A549 (cell line): Measurements from ENCODE around the gene PPIP5K1.

Experiments used
- CTCF ChIP-seq: fragments of >200 bp; sonication (Bioruptor Twin); formaldehyde crosslinking; IDR thresholded peaks from 3 replicates; pipeline ENCODE4 v1.5.1; 2016
- EP300 ChIP-seq, 2 experiments: fragments of >200 bp; sonication (Bioruptor Twin); formaldehyde crosslinking; IDR thresholded peaks; 2 replicates in 1 of 2; 3 replicates in 1 of 2; pipeline ENCODE4 v1.6.1; 2016 to 2017
- HDAC2 ChIP-seq: fragments of 200-600 bp; sonication (generic); IDR thresholded peaks from 2 replicates; pipeline ENCODE4 v1.6.1; 2016
- HEYL ChIP-seq: fragments of 250-450 bp; sonication (Bioruptor Pico); IDR thresholded peaks from 2 replicates; pipeline ENCODE4 v1.8.0; 2021; ENCODE audit warnings: mild to moderate bottlenecking, moderate library complexity
- HOXA7 ChIP-seq: fragments of 250-450 bp; sonication (Bioruptor Pico); IDR thresholded peaks from 2 replicates; pipeline ENCODE4 v1.5.0; 2020; ENCODE audit warnings: mild to moderate bottlenecking, moderate library complexity
- JUN ChIP-seq, 2 experiments: fragments of >200 bp; sonication (Bioruptor Twin); formaldehyde crosslinking; IDR thresholded peaks; 2 replicates in 1 of 2; 3 replicates in 1 of 2; pipeline ENCODE4 v1.6.1; 2016 to 2017
- KDM1A ChIP-seq: fragments of 200-600 bp; sonication (generic); IDR thresholded peaks from 2 replicates; pipeline ENCODE4 v1.6.1; 2016; ENCODE audit warnings: low read depth, mild to moderate bottlenecking
- POLR2A ChIP-seq: IDR thresholded peaks from 2 replicates; pipeline ENCODE4 v1.6.1; 2012; ENCODE audit warnings: mild to moderate bottlenecking, low read length
- RARB ChIP-seq: fragments of 250-450 bp; sonication (Bioruptor Pico); IDR thresholded peaks from 2 replicates; pipeline ENCODE4 v1.8.0; 2021; ENCODE audit warnings: mild to moderate bottlenecking, moderate library complexity
- RNF2 ChIP-seq: fragments of 200-600 bp; sonication (generic); IDR thresholded peaks from 2 replicates; pipeline ENCODE4 v1.6.1; 2016; ENCODE audit warnings: low read depth, mild to moderate bottlenecking, antibody characterized with exemption, moderate library complexity, borderline replicate concordance
- SMC3 ChIP-seq: fragments of >200 bp; sonication (Bioruptor Twin); formaldehyde crosslinking; IDR thresholded peaks from 3 replicates; pipeline ENCODE4 v1.6.1; 2018; ENCODE audit warnings: inconsistent platforms
- ZSCAN20 ChIP-seq: fragments of 250-450 bp; sonication (Bioruptor Pico); IDR thresholded peaks from 2 replicates; pipeline ENCODE4 v1.8.0; 2022; ENCODE audit warnings: mild to moderate bottlenecking, moderate library complexity
- TF ChIP-seq, protein P1 (sequence below): fragments of 200-600 bp; sonication (generic); IDR thresholded peaks from 2 replicates; pipeline ENCODE4 v1.6.1; 2016; ENCODE audit warnings: antibody characterized with exemption, mild to moderate bottlenecking, moderate library complexity
- TF ChIP-seq, protein P2 (sequence below): IDR thresholded peaks from 2 replicates; pipeline ENCODE4 v1.6.1; 2012

GRCh38 chr15:43516185-43516584 lies 73.8 kb downstream of the PPIP5K1 start:
- TF ChIP-seq SMC3 (no peak), CTCF (no peak), RARB (CRISPR knock-in tag) (no peak), HDAC2 (no peak), RNF2 (no peak), JUN (IDR thresholded peaks at IDR 0.05) (no peak), HOXA7 (CRISPR knock-in tag) (no peak), ZSCAN20 (CRISPR knock-in tag) (no peak), POLR2A (no peak), EP300 (IDR thresholded peaks at IDR 0.05) (no peak), HEYL (no peak), KDM1A (no peak)
- TF ChIP-seq, protein P1, sequence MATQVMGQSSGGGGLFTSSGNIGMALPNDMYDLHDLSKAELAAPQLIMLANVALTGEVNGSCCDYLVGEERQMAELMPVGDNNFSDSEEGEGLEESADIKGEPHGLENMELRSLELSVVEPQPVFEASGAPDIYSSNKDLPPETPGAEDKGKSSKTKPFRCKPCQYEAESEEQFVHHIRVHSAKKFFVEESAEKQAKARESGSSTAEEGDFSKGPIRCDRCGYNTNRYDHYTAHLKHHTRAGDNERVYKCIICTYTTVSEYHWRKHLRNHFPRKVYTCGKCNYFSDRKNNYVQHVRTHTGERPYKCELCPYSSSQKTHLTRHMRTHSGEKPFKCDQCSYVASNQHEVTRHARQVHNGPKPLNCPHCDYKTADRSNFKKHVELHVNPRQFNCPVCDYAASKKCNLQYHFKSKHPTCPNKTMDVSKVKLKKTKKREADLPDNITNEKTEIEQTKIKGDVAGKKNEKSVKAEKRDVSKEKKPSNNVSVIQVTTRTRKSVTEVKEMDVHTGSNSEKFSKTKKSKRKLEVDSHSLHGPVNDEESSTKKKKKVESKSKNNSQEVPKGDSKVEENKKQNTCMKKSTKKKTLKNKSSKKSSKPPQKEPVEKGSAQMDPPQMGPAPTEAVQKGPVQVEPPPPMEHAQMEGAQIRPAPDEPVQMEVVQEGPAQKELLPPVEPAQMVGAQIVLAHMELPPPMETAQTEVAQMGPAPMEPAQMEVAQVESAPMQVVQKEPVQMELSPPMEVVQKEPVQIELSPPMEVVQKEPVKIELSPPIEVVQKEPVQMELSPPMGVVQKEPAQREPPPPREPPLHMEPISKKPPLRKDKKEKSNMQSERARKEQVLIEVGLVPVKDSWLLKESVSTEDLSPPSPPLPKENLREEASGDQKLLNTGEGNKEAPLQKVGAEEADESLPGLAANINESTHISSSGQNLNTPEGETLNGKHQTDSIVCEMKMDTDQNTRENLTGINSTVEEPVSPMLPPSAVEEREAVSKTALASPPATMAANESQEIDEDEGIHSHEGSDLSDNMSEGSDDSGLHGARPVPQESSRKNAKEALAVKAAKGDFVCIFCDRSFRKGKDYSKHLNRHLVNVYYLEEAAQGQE = no peak
- TF ChIP-seq, protein P2, sequence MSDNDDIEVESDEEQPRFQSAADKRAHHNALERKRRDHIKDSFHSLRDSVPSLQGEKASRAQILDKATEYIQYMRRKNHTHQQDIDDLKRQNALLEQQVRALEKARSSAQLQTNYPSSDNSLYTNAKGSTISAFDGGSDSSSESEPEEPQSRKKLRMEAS = no peak
